HG02973 (cell line): Measurements from ENCODE around the gene PRKAR1B.
A peak's percentile ranks its signal among the peaks of the same experiment; 100 is the strongest.

Source experiments
- ATAC-seq: cut with Tn5 transposase; IDR thresholded peaks from one replicate; pipeline ENCODE4 v1.9.1; 2021; ENCODE audit warnings: moderate library complexity; ENCODE audit not compliant: unreplicated experiment

Gene PRKAR1B

DNA sequence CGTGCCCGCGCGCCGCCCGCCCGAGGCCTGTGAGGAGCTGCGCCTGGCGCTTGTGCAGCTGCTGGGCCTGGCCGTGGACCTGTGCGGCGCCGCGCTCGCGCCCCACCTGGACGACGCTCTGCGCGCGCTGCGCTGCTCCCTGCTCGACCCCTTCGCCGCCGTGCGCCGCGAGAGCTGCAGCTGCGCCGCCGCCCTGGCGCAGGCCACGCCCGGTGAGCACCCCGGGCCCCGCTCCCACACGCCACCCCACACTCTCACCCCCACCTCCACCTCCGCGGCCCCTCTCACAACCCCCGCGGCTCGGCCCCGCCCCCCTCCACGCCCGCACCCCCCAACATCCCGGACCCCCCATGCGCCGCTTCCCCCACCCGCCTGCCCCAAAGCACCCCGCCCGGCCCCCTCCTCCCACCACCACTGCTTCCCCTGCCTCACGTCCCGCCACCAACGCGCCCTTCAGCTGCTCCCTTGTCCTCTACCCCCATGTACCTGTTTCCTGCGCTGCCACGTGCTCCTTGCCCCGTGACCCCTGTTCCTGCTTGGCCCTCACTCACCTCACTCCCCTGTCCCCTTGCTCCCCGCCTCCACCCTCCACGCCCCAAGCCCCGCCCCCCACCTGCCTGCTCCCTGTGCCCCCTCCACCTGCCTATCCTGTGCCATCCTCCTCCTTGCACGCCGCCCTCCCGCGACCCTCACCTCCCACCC is at the start of gene PRKAR1B:
Gene PRKAR1B (minus strand): TSS at position 178 of the 702 bp plus-strand sequence. CDS start 15,776 bp downstream, outside the sequence.
- ATAC-seq = peak; percentile 37

DNA sequence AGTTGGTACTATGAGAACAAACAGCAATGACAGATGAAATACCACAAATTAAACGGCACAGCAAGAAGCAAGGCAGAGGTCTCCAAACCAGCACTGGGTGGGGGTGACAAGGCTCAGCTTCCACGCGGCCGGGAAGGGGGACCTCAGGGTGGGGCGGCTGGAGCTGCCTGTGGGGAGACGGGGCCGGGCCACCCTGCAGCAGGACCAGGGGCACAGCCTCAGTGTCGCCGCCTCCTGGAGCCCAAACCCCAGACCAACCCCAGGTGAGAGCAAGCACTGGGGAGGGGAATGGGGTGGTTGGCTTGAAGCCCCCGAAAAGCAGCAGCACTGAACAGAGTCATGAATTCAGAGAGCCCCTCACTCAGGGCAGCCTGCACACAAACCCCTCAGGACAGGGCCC is 49.3 kb upstream of the PRKAR1B start:
- ATAC-seq = no peak

DNA sequence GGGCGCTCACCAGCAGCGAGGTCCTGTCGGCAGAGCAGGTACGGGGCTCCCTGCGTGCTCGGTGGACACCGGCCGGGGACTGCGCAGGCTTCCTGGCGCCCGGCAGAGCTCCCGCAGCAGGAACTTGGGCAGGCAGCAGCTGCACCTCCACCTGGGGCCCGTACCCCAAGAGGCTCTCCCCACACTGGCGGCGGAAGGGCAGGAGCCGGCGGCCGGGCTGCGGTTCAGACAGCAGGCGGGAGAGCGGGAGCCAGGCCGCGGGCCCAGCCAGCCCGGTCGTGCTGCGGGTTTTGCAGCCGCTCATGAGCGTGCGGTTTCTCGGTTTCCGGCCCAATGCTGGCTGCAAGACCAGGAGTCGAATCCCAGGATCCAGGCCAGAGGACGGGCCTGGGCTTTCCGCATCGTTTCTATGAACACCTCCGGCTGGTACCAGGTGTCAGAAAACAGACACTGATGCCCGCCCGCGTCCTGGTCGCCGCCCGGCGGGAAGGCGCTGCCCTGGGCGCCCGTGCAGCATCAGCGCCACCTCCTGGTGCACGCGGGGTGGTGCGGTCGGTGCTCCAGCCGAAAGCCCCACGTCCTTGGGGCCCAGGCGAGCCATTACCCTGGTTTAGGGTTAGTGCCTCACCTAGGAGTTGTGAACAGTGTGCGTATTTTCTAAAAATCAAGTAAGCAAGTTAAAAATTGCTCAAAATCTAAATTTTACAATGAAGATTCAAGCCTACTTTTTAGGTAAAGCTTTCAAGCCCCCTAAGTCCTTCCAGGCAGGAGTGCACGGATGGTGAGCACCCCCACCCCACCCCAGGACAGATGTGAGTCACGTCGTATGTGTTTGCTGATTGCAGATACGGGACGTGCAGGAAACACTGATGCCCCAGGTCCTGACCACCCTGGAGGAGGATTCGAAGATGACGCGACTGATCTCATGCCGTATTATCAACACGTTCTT is 47.4 kb upstream of the PRKAR1B start:
- ATAC-seq = no peak

DNA sequence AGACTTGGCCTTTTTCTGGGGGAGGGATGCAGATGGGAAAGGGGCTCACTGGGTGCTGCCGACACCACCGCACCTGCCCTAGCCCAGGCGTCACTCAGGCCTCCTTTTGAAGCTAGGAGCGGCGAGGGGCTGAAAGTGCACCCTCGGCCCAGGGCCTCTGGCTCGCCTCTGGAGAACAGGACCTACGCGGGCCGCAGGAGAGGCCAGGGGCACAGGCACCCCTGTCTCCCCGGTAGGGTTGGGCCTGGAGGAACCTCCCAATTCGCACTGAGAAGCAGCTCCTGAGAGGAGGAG is 46.5 kb upstream of the PRKAR1B start:
- ATAC-seq = no peak

GRCh38 chr7:772861-773621 is 46.0 kb upstream of the PRKAR1B start:
- ATAC-seq = no peak

- ATAC-seq = no peak
Observed at GRCh38 chr7:772392-772791, 45.3 kb upstream of the PRKAR1B start.

DNA sequence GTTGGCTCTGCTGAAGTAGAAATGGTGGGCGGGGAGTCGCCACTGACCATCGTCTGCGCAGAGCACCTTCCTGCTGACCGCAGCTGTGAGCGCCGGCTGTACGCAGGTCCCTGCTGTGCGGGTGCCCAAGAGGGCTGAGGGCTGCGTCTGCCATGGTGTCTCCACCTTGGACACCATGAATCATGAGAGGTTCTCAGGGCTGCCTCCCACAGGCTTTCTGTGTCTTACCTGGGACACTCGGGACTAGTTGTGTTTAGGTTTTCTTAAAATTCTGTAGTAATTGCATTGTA is 44.9 kb upstream of the PRKAR1B start:
- no peak for ATAC-seq

GRCh38 chr7:771234-772004 is 44.3 kb upstream of the PRKAR1B start:
- no peak for ATAC-seq

- no peak for ATAC-seq
Observed at GRCh38 chr7:770741-771166, 43.7 kb upstream of the PRKAR1B start.

GRCh38 chr7:770336-770735 is 43.3 kb upstream of the PRKAR1B start:
- ATAC-seq = no peak

GRCh38 chr7:768881-769504 is 41.9 kb upstream of the PRKAR1B start:
- no peak for ATAC-seq

- ATAC-seq = no peak
Observed at GRCh38 chr7:767941-768731, 41.1 kb upstream of the PRKAR1B start.

DNA sequence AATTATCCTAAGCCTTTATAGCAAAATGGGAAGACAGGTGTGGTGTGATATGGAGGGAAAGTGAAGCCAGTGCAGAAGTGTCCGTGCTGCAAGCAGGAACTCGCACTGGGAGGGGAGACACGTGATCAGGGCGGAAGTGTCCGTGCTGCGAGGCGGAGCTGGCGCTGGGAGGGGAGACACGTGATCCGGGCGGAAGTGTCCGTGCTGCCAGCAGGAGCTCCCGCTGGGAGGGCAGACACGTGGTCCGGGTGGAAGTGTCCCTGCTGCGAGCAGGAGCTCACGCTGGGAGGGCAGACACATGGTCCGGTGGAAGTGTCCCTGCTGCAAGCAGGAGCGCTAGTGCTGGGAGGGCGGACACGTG is 40.5 kb upstream of the PRKAR1B start:
- no peak for ATAC-seq

GRCh38 chr7:765383-765782 is 38.3 kb upstream of the PRKAR1B start:
- no peak for ATAC-seq

GRCh38 chr7:763762-764161 is 36.7 kb upstream of the PRKAR1B start:
- ATAC-seq = no peak

DNA sequence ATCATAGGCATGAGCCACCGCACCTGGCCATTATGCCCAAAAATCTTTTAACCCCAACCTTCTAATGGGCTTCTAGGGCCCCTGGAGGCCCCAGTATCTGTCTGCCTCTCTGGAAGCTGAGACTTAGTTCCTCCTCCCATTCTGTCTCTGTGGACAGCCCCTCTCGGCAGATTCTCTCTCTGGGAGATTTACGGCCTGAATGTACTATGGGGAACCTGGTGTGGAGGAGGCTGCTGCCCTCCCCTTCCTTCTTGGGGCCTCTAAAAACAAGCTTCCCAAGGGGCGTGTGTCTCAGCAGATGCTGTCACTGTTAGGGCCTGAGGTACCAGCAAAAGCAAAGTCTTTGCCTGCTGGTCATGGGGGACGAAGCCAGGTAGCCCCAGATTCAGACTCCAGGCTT is 35.8 kb upstream of the PRKAR1B start:
- no peak for ATAC-seq

DNA sequence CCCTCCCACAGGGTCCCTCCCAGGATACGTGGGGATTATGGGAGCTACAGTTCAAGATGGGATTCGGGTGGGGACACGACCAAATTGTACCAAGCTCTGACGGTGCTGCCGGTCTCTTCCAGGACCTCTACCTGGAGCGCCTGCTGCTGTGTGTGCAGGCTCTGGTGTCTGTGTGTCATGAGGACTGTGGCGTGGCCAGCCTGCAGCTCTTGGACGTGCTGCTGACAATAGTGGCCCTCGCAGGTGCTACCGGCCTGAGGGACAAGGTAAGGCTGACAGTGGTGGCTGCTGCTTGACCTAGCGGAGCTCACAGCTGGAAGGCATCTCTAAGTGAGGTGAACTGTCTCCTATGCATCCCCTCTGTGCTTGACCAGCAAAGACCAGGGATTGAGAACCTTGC is 34.5 kb upstream of the PRKAR1B start:
- no peak for ATAC-seq

GRCh38 chr7:761101-761500 is 34.0 kb upstream of the PRKAR1B start:
- no peak for ATAC-seq

GRCh38 chr7:760006-760405 is 32.9 kb upstream of the PRKAR1B start:
- ATAC-seq = no peak

DNA sequence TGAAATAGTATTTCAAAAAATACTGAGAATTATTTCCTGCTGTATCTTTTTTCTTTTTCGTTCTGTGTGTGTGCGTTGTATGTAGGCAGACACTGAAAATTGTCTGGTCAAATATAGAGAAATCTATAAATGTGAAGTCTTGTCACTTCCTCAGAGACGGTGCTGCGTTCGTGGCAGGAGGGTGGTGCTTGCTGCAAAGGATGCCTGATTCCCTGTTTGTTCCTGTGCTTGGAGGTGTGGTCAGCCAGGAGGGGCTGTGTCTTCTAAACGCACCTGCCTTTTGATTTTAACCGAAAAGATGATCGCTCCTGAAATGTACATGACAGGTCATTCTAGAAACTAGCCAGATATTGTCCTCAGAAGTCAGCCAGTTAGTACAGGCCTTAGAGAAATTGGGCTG is 32.5 kb upstream of the PRKAR1B start:
- no peak for ATAC-seq
